Tracheal epithelial cell (primary cell): ENCODE data around the gene CCNY. TPM values are rescaled to one million over a fixed set of nuclear protein-coding genes. Genes with fewer than 3 reads are reported as not detected.

Experiments
- total RNA-seq: library from RNA; depleted of rRNA; stranded (reverse); fragments of >200 nt; gene quantifications from 2 replicates; pipeline ENCODE4 v1.2.1, GENCODE V29; 2014

The CCNY gene
- total RNA-seq: 49.4 and 57.5 TPM in 2 replicates

GRCh38 chr10:35336084-35336831 lies at the start of gene CCNY:
TSS of gene CCNY (plus strand) at chr10:35336509. CDS start at chr10:35337054, 545 bp downstream.

DNA sequence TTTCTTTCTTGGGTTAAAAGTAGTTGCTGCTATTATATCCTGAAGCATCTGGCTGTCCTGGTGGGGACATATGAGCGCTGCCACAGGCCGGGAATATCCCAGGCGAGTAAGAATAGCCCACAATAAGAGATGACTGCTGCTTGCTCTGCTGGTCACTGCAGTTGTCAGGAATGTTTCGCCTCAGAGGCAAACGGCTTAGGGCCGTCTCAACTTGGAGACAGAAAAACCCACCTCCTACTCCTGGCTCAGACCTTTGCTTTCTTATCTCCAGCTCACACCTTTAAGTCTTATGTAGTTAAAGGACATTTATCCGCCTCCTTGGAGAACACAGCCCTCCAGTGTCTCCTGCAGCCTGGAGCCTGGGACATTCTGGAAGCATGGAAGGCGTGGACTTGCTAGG lies 268.9 kb downstream of the CCNY start, which contains the start of gene GJD4:
GJD4 (plus strand) TSS at position 151 of the 400 bp plus-strand sequence; CDS start at position 378, 227 bp downstream.

Other genes starting within 250 kb of the CCNY start
- gene CUL2, start 246.2 kb upstream of the CCNY start, total RNA-seq: 21.4 and 25.2 TPM in 2 replicates
- gene CREM, start 209.7 kb upstream of the CCNY start, total RNA-seq: 14.5 and 19.6 TPM in 2 replicates